Dendritic cell treated with granulocyte-macrophage colony-stimulating factor and Interleukin-4, amounts not matched to agents 40 ng/mL and 50 ng/mL, for 4 days (primary cell): ENCODE measurements around the gene M6PR.
"Not testable (repeated sequence)": the region's sequence is repeated elsewhere in the genome, so short reads cannot be mapped to it uniquely, and the experiment has no call there.

ENCODE experiments used
- H3K27ac Mint-ChIP-seq: one replicate; pipeline ENCODE4 v1.8.0; 2022; ENCODE audit warnings: mild to moderate bottlenecking, mixed read lengths
- H3K27me3 Mint-ChIP-seq: one replicate; pipeline ENCODE4 v1.8.0; 2022; ENCODE audit warnings: mild to moderate bottlenecking, mixed read lengths
- H3K36me3 Mint-ChIP-seq: one replicate; pipeline ENCODE4 v1.8.0; 2022; ENCODE audit warnings: low read depth, mixed read lengths
- H3K4me1 Mint-ChIP-seq: one replicate; pipeline ENCODE4 v1.8.0; 2022; ENCODE audit warnings: low read depth, mixed read lengths
- H3K4me3 Mint-ChIP-seq: one replicate; pipeline ENCODE4 v1.8.0; 2022; ENCODE audit warnings: mild to moderate bottlenecking, moderate library complexity, mixed read lengths
- H3K9me3 Mint-ChIP-seq: one replicate; pipeline ENCODE4 v1.8.0; 2022; ENCODE audit warnings: mixed read lengths
- intact Hi-C: fragments of 100-400 bp; cut with micrococcal nuclease; formaldehyde crosslinking; loops from one replicate; pipeline ENCODE4 v1.15.0; 2022

The M6PR gene

DNA sequence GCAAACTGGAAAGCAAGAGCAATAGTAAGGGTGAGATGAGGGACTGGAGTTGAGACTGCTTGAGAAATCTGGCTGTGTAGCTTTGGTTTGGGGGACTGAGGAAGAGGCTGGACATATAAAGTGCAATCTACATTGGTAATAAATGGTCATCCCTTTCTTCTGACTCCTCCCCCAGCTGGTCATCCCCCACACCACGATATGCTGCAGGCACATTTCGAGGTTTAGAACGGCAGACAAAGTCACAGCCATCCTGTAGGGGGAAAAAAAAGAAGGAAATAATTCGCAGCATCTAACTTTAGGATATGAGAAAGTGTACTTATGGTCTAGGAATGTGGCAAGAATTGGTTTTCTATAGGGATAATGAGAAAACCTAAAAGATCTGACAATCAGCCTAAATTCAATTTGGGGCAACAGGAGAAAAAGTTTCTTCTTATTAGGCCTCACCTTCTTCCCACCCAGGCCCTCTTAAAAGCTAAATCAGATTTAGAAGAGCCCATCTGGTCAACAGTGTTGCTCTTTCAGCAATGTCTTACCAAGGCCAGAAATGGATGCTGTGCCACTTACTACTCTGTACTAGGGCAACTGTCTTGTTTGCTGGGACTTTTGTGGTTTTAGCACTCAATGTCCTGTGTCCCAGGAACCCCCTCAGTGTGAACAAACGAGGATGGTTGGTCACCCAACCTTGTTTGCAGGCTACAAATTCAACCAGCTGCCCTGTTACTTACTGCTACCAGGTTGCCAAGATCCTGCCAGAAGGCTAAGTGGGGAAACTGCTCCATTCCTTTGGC, 7.6 kb downstream of the M6PR start:
- H3K27ac Mint-ChIP-seq: no peak overlapping the region
- no peaks in the 10 kb centered on the region for H3K27me3 Mint-ChIP-seq
- intact Hi-C loops: no loop called here
- peaks cover 63% of the 10 kb centered on the region for H3K36me3 Mint-ChIP-seq
- no peak overlapping the region for H3K4me3 Mint-ChIP-seq
- no peaks in the 10 kb centered on the region for H3K9me3 Mint-ChIP-seq
- peaks cover 23% of the 10 kb centered on the region for H3K4me1 Mint-ChIP-seq

DNA sequence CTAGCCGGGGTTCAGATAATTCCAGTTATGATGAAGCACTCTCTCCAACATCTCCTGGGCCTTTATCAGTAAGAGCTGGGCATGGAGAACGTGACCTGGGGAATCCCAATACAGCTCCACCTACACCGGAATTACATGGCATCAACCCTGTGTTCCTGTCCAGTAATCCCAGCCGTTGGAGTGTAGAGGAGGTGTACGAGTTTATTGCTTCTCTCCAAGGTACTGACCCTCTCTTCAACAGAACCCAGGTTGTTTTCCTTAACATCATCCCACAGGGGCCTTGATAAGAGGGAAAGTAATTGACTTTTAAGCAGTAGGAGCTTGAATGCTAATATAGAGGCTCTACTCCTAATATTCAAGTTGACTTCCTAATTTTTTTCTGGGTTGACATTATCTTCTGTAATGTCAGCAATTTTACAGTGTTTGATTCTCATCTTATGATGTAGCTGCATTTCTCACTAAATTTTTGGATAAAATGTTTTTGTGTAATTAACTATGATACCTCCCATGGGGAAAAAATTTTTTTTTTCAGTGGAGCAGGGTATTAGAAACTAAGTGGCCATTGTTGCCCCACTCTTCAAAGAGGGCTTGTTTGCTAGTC, 11.5 kb downstream of the M6PR start:
- peaks cover 52% of the 10 kb centered on the region for H3K36me3 Mint-ChIP-seq

DNA sequence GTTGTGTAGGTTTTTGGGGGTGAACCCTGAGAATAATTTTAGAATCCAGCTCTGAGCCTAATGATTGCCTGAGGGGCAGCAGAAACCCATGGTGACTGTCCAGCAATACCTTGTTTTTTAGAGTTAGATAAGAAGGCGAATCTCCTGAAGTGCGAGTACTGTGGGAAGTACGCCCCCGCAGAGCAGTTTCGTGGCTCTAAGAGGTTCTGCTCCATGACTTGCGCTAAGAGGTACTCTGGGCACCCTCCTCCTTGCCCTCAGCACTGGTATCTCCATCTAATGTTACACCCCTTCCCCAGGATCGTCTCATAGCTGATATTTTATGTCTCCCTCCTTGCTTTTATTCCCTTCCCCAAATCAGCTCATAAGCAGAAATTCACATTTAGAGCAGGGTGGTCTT, 12.7 kb downstream of the M6PR start:
- peaks cover 45% of the 10 kb centered on the region for H3K36me3 Mint-ChIP-seq
- peaks cover 15% of the 10 kb centered on the region for H3K4me1 Mint-ChIP-seq
- no peaks in the 10 kb centered on the region for H3K27me3 Mint-ChIP-seq
- no peaks in the 10 kb centered on the region for H3K9me3 Mint-ChIP-seq
- no peak overlapping the region for H3K4me3 Mint-ChIP-seq
- peak overlapping the region; percentile 45 for H3K27ac Mint-ChIP-seq
- intact Hi-C loops: no loop called here

More for the DNA sequence above, 11.5 kb downstream of the M6PR start:
- peaks cover 12% of the 10 kb centered on the region for H3K4me1 Mint-ChIP-seq
- H3K27ac Mint-ChIP-seq, H3K27me3 Mint-ChIP-seq, H3K4me3 Mint-ChIP-seq, H3K9me3 Mint-ChIP-seq, intact Hi-C loops: not testable (repeated sequence)

DNA sequence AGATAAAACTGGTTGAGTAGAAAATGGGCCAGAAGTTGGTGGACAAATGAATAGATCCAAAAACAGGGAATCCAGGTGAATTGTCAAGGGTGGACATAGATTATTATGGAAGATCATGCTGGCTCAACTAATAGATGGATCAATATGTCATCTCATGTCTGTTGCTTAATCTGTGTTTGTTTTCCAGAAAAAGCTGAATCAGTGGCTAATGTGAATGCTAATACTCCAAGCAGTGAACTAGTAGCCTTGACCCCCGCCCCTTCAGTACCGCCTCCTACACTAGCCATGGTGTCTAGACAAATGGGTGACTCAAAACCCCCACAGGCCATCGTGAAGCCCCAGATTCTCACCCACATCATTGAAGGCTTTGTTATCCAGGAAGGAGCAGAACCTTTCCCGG, 15.4 kb downstream of the M6PR start:
- H3K9me3 Mint-ChIP-seq, intact Hi-C loops, H3K27me3 Mint-ChIP-seq, H3K4me3 Mint-ChIP-seq, H3K27ac Mint-ChIP-seq: not testable (repeated sequence)
- Mint-ChIP-seq H3K4me1 (peaks cover 17% of the 10 kb centered on the region), H3K36me3 (peaks cover 44% of the 10 kb centered on the region)

DNA sequence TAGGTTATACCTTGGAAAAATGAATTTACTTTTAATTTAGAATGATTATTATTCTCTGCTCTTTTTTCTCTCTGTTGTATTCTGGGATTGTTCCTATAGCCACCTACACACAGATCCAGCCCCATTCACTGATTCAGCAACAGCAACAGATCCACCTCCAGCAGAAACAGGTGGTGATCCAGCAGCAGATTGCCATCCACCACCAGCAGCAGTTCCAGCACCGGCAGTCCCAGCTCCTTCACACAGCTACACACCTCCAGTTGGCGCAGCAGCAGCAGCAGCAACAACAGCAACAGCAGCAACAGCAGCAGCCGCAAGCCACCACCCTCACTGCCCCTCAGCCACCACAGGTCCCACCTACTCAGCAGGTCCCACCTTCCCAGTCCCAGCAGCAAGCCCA, 17.0 kb downstream of the M6PR start:
- H3K36me3 Mint-ChIP-seq: peaks cover 44% of the 10 kb centered on the region
- H3K4me3 Mint-ChIP-seq, intact Hi-C loops, H3K27me3 Mint-ChIP-seq, H3K27ac Mint-ChIP-seq, H3K9me3 Mint-ChIP-seq: not testable (repeated sequence)
- peaks cover 11% of the 10 kb centered on the region for H3K4me1 Mint-ChIP-seq

DNA sequence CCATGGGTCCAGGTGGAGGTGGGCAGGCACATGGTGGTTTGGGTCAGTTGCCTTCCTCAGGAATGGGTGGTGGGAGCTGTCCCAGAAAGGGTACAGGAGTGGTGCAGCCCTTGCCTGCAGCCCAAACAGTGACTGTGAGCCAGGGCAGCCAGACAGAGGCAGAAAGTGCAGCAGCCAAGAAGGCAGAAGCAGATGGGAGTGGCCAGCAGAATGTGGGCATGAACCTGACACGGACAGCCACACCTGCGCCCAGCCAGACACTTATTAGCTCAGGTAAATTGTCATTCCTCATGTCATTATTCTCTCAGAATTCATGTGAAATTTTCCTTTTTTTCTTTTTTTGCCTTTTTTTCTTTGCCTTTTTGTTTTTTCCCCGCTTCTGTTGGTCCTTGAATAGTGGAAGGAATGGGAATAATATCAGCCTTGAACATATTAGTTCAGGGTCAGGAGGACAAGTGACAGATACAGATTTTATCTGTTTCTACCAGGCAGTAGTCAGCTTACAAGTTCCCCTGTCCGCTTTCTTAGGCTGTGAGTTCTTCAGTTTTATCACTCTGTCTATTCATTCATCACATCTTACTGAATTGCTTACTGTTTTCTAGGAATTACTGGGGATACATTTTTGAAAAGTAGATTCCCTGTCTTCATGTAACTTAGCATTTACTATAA, 18.7 kb downstream of the M6PR start:
- H3K27me3 Mint-ChIP-seq, H3K4me3 Mint-ChIP-seq, intact Hi-C loops, H3K9me3 Mint-ChIP-seq, H3K27ac Mint-ChIP-seq, H3K4me1 Mint-ChIP-seq: not testable (repeated sequence)
- H3K36me3 Mint-ChIP-seq: peaks cover 35% of the 10 kb centered on the region

DNA sequence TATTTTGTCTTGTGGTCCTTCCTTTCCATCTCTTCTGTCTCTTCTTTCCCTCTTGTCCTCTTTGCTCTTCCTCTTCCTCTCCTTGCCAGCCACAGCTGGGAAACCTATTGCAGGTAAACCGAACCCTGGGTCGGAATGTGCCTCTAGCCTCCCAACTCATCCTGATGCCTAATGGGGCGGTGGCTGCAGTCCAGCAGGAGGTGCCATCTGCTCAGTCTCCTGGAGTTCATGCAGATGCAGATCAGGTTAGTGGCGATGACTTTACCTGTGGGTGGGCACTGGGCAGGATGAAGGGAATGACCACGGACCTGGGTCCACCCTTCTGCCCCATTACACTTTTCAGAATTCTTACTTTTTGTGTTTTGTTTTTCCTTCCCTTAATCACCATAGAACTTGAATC, 26.9 kb downstream of the M6PR start:
- Mint-ChIP-seq H3K27me3 (no peaks in the 10 kb centered on the region), H3K36me3 (peaks cover 13% of the 10 kb centered on the region), H3K27ac (no peak overlapping the region), H3K4me3 (no peak overlapping the region), H3K4me1 (no peaks in the 10 kb centered on the region), H3K9me3 (no peaks in the 10 kb centered on the region)
- intact Hi-C loops: no loop called here

DNA sequence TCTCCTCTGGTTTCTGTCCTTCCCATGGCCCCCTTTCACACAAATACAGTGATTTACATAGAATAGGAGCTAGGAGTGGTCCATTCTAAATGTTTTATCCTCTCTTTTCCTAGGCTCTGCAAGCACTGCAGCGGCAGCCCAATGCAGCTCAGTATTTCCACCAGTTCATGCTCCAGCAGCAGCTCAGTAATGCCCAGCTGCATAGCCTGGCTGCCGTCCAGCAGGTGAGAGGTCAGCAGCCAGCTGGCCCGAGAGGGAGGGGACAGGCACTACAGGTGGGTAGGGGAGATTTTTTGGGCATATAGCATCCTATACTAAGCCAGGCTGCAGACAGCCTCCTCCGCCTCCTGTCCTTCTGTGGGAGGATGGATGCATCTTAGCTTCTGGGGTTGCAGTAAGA, 29.8 kb downstream of the M6PR start:
- peaks cover 13% of the 10 kb centered on the region for H3K36me3 Mint-ChIP-seq
- not testable (repeated sequence) for H3K4me3 Mint-ChIP-seq, H3K27ac Mint-ChIP-seq, H3K9me3 Mint-ChIP-seq, H3K27me3 Mint-ChIP-seq, H3K4me1 Mint-ChIP-seq
- intact Hi-C loops: loop anchor here (10.0 kb wide), 1 partner anchor 125 kb away; no protein-coding TSS in a partner anchor

DNA sequence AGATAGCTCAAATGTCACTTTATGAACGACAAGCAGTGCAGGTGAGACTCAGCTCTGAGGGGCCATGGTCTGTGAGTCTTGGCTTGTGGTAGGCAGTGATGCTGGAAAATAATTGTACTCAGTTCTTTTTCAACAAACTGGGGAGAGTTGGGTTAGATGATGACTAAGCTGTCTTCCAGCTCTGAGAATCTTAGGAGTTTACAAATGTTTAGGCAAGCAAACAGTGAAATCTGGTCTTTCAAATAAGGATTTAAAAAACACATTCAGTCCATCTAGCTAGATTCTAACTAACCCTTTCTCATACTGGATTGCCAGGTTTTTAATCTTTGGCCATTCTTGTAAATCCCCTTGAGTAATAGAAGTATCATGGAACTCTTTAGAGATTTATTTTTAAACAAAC, 31.7 kb downstream of the M6PR start:
- H3K4me3 Mint-ChIP-seq: no peak overlapping the region
- intact Hi-C loops: loop anchor here (10.0 kb wide), 1 partner anchor 127 kb away; no protein-coding TSS in a partner anchor
- no peak overlapping the region for H3K27ac Mint-ChIP-seq
- H3K27me3 Mint-ChIP-seq: peaks cover 11% of the 10 kb centered on the region
- no peaks in the 10 kb centered on the region for H3K9me3 Mint-ChIP-seq
- H3K4me1 Mint-ChIP-seq: peaks cover 12% of the 10 kb centered on the region
- peaks cover 13% of the 10 kb centered on the region for H3K36me3 Mint-ChIP-seq

DNA sequence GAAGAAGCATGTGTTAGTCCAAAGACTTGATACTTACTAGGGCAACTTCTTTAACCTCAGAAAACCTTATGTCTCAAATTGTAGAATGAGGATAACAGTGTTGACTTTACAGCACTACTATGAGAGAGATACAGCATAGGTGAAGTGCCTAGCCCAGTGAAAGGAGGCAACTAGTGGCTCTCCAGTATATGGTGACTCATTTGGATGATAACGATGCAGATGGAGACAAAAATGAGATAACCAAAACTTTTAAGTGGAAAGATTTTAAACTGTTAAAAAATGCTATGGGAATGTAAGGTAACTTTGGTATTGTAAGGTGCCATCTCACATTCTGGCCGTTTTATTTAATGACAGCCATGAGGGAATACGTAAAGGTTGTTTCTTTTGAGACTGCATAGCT, 32.4 kb downstream of the M6PR start:
- peaks cover 12% of the 10 kb centered on the region for H3K4me1 Mint-ChIP-seq
- H3K9me3 Mint-ChIP-seq: no peaks in the 10 kb centered on the region
- no peak overlapping the region for H3K27ac Mint-ChIP-seq
- intact Hi-C loops: loop anchor here (10.0 kb wide), 1 partner anchor 128 kb away; no protein-coding TSS in a partner anchor
- peaks cover 11% of the 10 kb centered on the region for H3K27me3 Mint-ChIP-seq
- H3K4me3 Mint-ChIP-seq: no peak overlapping the region
- H3K36me3 Mint-ChIP-seq: peaks cover 7% of the 10 kb centered on the region

DNA sequence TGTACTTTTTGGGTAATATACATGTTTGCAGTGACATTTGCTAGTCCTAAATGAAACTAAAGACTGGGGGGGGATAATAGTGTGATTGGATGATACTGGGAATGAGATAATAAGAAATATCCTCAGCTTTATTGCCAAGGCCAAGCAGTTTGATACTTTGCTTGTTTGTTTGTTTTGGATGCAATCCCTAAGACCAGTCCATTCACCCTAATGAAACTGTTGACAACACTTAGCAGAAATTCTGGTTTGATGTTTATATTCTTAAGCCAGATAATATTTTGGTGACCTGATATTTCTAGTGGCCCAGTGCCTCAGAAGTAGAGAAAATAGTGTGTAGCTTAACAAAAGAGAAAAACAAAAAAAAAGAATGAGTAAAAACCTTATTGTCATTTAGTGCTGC, 33.3 kb downstream of the M6PR start:
- no peaks in the 10 kb centered on the region for H3K36me3 Mint-ChIP-seq
- no peak overlapping the region for H3K27ac Mint-ChIP-seq
- peaks cover 11% of the 10 kb centered on the region for H3K27me3 Mint-ChIP-seq
- H3K4me3 Mint-ChIP-seq: no peak overlapping the region
- no peaks in the 10 kb centered on the region for H3K9me3 Mint-ChIP-seq
- H3K4me1 Mint-ChIP-seq: peaks cover 12% of the 10 kb centered on the region
- intact Hi-C loops: loop anchor here (10.0 kb wide), 1 partner anchor 129 kb away; no protein-coding TSS in a partner anchor

DNA sequence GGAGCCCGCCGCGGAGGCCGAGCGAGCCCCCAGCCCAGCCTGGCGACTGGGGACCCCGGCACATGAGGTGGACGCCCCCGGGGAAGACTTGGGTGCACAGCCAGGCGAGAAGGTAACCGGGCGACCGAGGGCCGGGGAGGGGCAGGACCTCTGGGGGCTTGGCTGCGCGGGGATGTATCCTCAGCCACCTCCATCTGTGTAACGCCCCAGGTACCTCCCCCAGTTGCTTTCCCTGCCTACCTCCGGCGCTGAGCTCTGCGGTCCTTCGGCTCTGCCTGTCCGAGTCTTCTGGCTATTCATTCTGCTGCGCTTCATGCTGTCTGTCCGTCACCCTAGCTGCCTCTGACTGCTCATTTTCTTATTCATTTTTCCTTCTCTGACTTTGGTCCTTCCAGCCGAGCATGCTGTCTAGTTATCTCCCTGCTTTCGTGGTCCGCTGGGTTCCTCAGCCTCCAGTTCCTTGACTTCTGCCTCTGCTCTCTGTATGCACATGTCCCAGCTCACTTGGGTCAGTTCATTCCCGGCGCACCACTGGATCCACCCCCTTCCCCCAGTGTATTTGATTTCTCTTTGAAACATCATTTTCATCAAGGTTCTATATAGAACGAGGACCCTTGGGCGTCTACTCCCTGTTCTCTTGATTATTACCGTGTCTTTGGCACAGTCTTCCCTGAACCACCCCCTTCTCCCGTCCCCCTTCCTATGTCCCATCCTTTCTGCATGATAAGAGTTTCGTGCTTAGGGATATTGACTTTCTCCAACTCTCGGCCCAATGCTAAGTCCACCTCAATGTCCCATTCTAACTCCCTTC, 34.5 kb downstream of the M6PR start:
- intact Hi-C loops: loop anchor here (2.0 to 10.0 kb wide), 2 partner anchors 34 to 130 kb away; partner anchors contain the start of gene M6PR

DNA sequence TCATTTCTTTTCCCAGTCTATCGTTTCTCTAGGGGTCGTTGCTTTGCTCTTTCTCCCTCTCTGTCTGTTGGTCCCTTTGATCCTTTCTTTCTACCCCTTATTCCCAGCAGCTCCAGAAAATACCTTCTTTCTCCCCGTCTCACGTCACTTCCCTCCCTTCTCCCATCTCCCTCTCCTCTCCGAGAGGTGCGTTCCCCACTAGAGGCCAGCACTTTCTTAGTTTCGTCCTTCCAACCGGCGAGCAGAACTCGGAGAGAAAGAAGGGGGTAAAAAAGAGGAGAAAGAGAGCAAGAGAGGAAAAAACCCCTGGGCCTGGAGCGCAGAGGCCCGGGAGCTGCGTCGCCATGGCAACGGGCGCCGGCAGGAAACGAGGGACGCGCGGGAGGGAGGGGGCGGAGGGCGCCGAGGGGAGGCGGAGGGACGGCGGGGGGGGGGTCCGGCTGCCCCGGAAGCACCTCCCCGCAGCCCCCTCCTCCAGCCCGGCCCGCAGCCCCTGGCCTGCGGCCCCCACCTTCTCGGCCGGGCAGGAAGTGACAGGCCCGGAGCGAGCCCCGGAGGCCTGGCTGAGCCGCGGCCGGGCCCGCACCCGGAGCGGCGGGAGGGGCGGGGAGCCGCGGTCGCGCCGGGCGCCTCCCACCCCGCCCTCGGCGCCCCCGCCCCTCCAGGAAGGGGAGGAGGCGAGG, 35.3 kb downstream of the M6PR start, which contains the start of gene PHC1:
Gene PHC1, plus strand, starts transcription at position 477 of the 683 bp plus-strand sequence. CDS start 3,169 bp downstream, outside the sequence.
- intact Hi-C loops: loop anchor here (2.0 to 10.0 kb wide), 2 partner anchors 35 to 131 kb away; partner anchors contain the start of gene M6PR
- H3K36me3 Mint-ChIP-seq, H3K9me3 Mint-ChIP-seq: not testable (repeated sequence)
- peak within 1 kb of the TSS; percentile 74 for H3K27ac Mint-ChIP-seq
- peak within 1 kb of the TSS; percentile 86 for H3K4me3 Mint-ChIP-seq
- H3K4me1 Mint-ChIP-seq: peaks cover 12% of the 10 kb centered on the region
- peaks cover 11% of the 10 kb centered on the region for H3K27me3 Mint-ChIP-seq

More for the DNA sequence above, 34.5 kb downstream of the M6PR start:
- no peaks in the 10 kb centered on the region for H3K36me3 Mint-ChIP-seq
- no peak overlapping the region for H3K27ac Mint-ChIP-seq
- no peaks in the 10 kb centered on the region for H3K9me3 Mint-ChIP-seq
- H3K4me3 Mint-ChIP-seq: no peak overlapping the region
- H3K4me1 Mint-ChIP-seq: peaks cover 12% of the 10 kb centered on the region
- peaks cover 11% of the 10 kb centered on the region for H3K27me3 Mint-ChIP-seq
